ENCODE results near the gene TANC2. TPM values are rescaled to one million over a fixed set of nuclear protein-coding genes. Genes with fewer than 3 reads are reported as not detected.

TANC2 gene
- total and polyA plus RNA-seq, 9 of the 15 experiments (the other 6 are each of a cell fraction or from before 2014, with no cell fraction given) = 0.46 to 7.8 (median 4.5) TPM

GRCh38 chr17:62984801-62985200 lies 18.8 kb downstream of the TANC2 start:
- BruUV-seq (replicated peaks) = no TSS peak
- Histone ChIP-seq H3K9me3 (replicated peaks; ENCODE audit: control insufficient read depth, insufficient read depth, low read depth, low read length) (peaks cover 7% of the 10 kb centered on the region), H3K36me3 (ENCODE audit: control insufficient read depth, insufficient read depth, low read length) (no peaks in the 10 kb centered on the region), H3K4me2 (ENCODE audit: insufficient read depth, low read length) (no peak overlapping the region), H3K79me2 (ENCODE audit: control insufficient read depth, insufficient read depth, low read length) (peaks cover 2% of the 10 kb centered on the region; the same call in 1 of the 3 replicates), H3K9ac (ENCODE audit: insufficient read depth in 1 of 2, low read depth in 2 of 2, low read length in 2 of 2) (no peak overlapping the region), H2AFZ (ENCODE audit: low read depth, low read length) (no peak overlapping the region), H3K4me3 (no peak overlapping the region), H3K9me1 (ENCODE audit: control insufficient read depth, insufficient read depth, low read length) (no peaks in the 10 kb centered on the region), H3K27me3 (ENCODE audit: control insufficient read depth in 2 of 2, insufficient read depth in 2 of 2, low read length in 2 of 2) (no peaks in the 10 kb centered on the region), H3K4me1 (replicated peaks in 1 of 2; ENCODE audit: control insufficient read depth in 2 of 2, insufficient read depth in 2 of 2, low read length in 2 of 2) (no peaks in the 10 kb centered on the region), H3K27ac (ENCODE audit: extremely low read depth, low read depth, low read length) (no peak overlapping the region), H4K20me1 (replicated peaks; ENCODE audit: control insufficient read depth, insufficient read depth, low read length) (no peaks in the 10 kb centered on the region)
- in situ Hi-C loops (cut with MboI) (no loop called here), intact Hi-C loops (cut with micrococcal nuclease) (no loop called here)
- ATAC-seq (no peak), FAIRE-seq (no peak), DNase-seq (ENCODE audit: extremely low read depth in 1 of 4, low spot score in 3 of 4) (no peak)
- WGBS (ENCODE audit: insufficient coverage, low coverage, missing lambda C conversion rate) = 33% methylated on average over 1 of the region's 1 CpG
- POLR2A ChIA-PET = interaction anchor here (0.8 kb wide), 1 partner anchor 12 kb away, joined by 3 read pairs; no protein-coding TSS in a partner anchor
- CTCF ChIA-PET (ENCODE audit: low intra/inter-chr PET ratio) = no interaction called here
- TF ChIP-seq NR0B1 (IDR thresholded peaks at IDR 0.05; ENCODE audit: partially characterized antibody) = no peak
- no peak for TF ChIP-seq C11orf30 (IDR thresholded peaks at IDR 0.05; ENCODE audit: low read depth)

GRCh38 chr17:62986549-62986948 lies 20.5 kb downstream of the TANC2 start:
- H3K27me3 ChIP-seq (ENCODE audit: control insufficient read depth in 2 of 2, insufficient read depth in 2 of 2, low read length in 2 of 2) = no peaks in the 10 kb centered on the region
- DNase-seq (ENCODE audit: extremely low read depth in 1 of 4, low spot score in 3 of 4) (no peak), FAIRE-seq (no peak), ATAC-seq (no peak)
- H2AFZ ChIP-seq (ENCODE audit: low read depth, low read length) = no peak overlapping the region
- ChIA-PET CTCF (ENCODE audit: low intra/inter-chr PET ratio) (no interaction called here), POLR2A (no interaction called here)
- H3K4me3 ChIP-seq = no peak overlapping the region
- no peak overlapping the region for H3K27ac ChIP-seq (ENCODE audit: extremely low read depth, low read depth, low read length)
- H3K9me1 ChIP-seq (ENCODE audit: control insufficient read depth, insufficient read depth, low read length) = no peaks in the 10 kb centered on the region
- no peak overlapping the region for H3K9ac ChIP-seq (ENCODE audit: insufficient read depth in 1 of 2, low read depth in 2 of 2, low read length in 2 of 2)
- H3K4me1 ChIP-seq (replicated peaks in 1 of 2; ENCODE audit: control insufficient read depth in 2 of 2, insufficient read depth in 2 of 2, low read length in 2 of 2) = no peaks in the 10 kb centered on the region
- H3K9me3 ChIP-seq (replicated peaks; ENCODE audit: control insufficient read depth, insufficient read depth, low read depth, low read length) = peaks cover 7% of the 10 kb centered on the region
- H3K79me2 ChIP-seq (ENCODE audit: control insufficient read depth, insufficient read depth, low read length) = peaks cover 2% of the 10 kb centered on the region; the same call in 1 of the 3 replicates
- 65% methylated on average over 4 of the region's 4 CpGs for WGBS (ENCODE audit: insufficient coverage, low coverage, missing lambda C conversion rate)
- no peak for TF ChIP-seq NONO (IDR thresholded peaks at IDR 0.05; ENCODE audit: low read depth in 2 of 2, low read length in 1 of 2)
- no peak for TF ChIP-seq PURB (CRISPR knock-in tag; IDR thresholded peaks at IDR 0.05; ENCODE audit: low read depth)
- TF ChIP-seq ETV6 (IDR thresholded peaks at IDR 0.05; ENCODE audit: borderline replicate concordance in 1 of 2, low read depth in 2 of 2, low read length in 1 of 2) = no peak
- no peak for TF ChIP-seq ETV6 (CRISPR knock-in tag; IDR thresholded peaks at IDR 0.05; ENCODE audit: borderline replicate concordance)
- TF ChIP-seq VEZF1 (CRISPR knock-in tag; IDR thresholded peaks at IDR 0.05) = no peak
- no peak for TF ChIP-seq FOXP1 (CRISPR knock-in tag; IDR thresholded peaks at IDR 0.05)
- TF ChIP-seq ESRRB (CRISPR knock-in tag; IDR thresholded peaks at IDR 0.05; ENCODE audit: borderline replicate concordance) = no peak
- TF ChIP-seq SPI1 (IDR thresholded peaks at IDR 0.05; ENCODE audit: borderline replicate concordance, low read depth, low read length) = no peak
- no peak for TF ChIP-seq ZNF175 (CRISPR knock-in tag; IDR thresholded peaks at IDR 0.05; ENCODE audit: low read depth)
- TF ChIP-seq BCL6 (CRISPR knock-in tag; IDR thresholded peaks at IDR 0.05) = no peak
- TF ChIP-seq HNRNPH1 (optimal IDR thresholded peaks at IDR 0.05; ENCODE audit: low read depth, low read length) = no peak
- no peak for TF ChIP-seq ZNF217 (CRISPR knock-in tag; IDR thresholded peaks at IDR 0.05)
- no TSS peak for BruUV-seq (replicated peaks)
- no peak overlapping the region for H3K4me2 ChIP-seq (ENCODE audit: insufficient read depth, low read length)
- intact Hi-C loops (cut with micrococcal nuclease) = no loop called here
- in situ Hi-C loops (cut with MboI) = no loop called here
- H3K36me3 ChIP-seq (ENCODE audit: control insufficient read depth, insufficient read depth, low read length) = no peaks in the 10 kb centered on the region
- H4K20me1 ChIP-seq (replicated peaks; ENCODE audit: control insufficient read depth, insufficient read depth, low read length) = no peaks in the 10 kb centered on the region
